HG02885 (cell line): ENCODE data around the gene CTIF.

ENCODE experiments used
- ATAC-seq: cut with Tn5 transposase; IDR thresholded peaks from one replicate; pipeline ENCODE4 v1.9.1; 2021; ENCODE audit warnings: mild to moderate bottlenecking; ENCODE audit not compliant: unreplicated experiment, poor library complexity

The CTIF gene

GRCh38 chr18:48660346-48661228 is 121.8 kb downstream of the CTIF start:
- no peak for ATAC-seq

- no peak for ATAC-seq
These were observed 122.6 kb downstream of the CTIF start for GRCh38 chr18:48661421-48661820.

GRCh38 chr18:48662011-48662661 is 123.3 kb downstream of the CTIF start:
- no peak for ATAC-seq

GRCh38 chr18:48663096-48663930 is 124.5 kb downstream of the CTIF start:
- ATAC-seq: no peak

- no peak for ATAC-seq
These were observed 125.4 kb downstream of the CTIF start for GRCh38 chr18:48663931-48664847.

GRCh38 chr18:48665654-48666053 is 126.8 kb downstream of the CTIF start:
- no peak for ATAC-seq

- no peak for ATAC-seq
These were observed 127.8 kb downstream of the CTIF start for GRCh38 chr18:48666613-48667012.

GRCh38 chr18:48667276-48668254 is 128.7 kb downstream of the CTIF start:
- no peak for ATAC-seq

GRCh38 chr18:48668466-48669179 is 129.8 kb downstream of the CTIF start:
- ATAC-seq: no peak

GRCh38 chr18:48669180-48669675 is 130.4 kb downstream of the CTIF start:
- ATAC-seq: no peak

GRCh38 chr18:48669991-48670750 is 131.3 kb downstream of the CTIF start:
- no peak for ATAC-seq

GRCh38 chr18:48670751-48671560 is 132.1 kb downstream of the CTIF start:
- no peak for ATAC-seq

- ATAC-seq: no peak
These were observed 132.7 kb downstream of the CTIF start for GRCh38 chr18:48671561-48671945.

GRCh38 chr18:48672671-48673340 is 134.0 kb downstream of the CTIF start:
- ATAC-seq: no peak

GRCh38 chr18:48673456-48673852 is 134.6 kb downstream of the CTIF start:
- no peak for ATAC-seq
